ENCODE data around the gene ALPK1. TPM values are rescaled to one million over a fixed set of nuclear protein-coding genes. Genes with fewer than 3 reads are reported as not detected.

The ALPK1 gene
- total and polyA plus RNA-seq, 10 donors: 5.6 to 92.9 (median 51.0) TPM

GRCh38 chr4:112421911-112422310 lies 124.7 kb downstream of the ALPK1 start:
- no peak overlapping the region for H3K4me3 ChIP-seq
- no peak overlapping the region for H3K27ac ChIP-seq
- WGBS, 5 donors: 88 to 95% (median 92%) methylated on average over 7 of the region's 7 CpGs
- TF ChIP-seq POLR2A (IDR thresholded peaks at IDR 0.05) (no peak), POLR2AphosphoS5 (IDR thresholded peaks at IDR 0.05) (no peak), CTCF (IDR thresholded peaks at IDR 0.05 in 8 of 11, conservative IDR thresholded peaks at IDR 0.05 in 3 of 11) (no peak)
- no peaks in the 10 kb centered on the region for H3K4me1 ChIP-seq
- peaks cover 0 to 86% (median 16%) of the 10 kb centered on the region in 6 donors for H3K36me3 ChIP-seq
- DNase-seq: no peak
- no peaks in the 10 kb centered on the region for H3K9me3 ChIP-seq
- H3K27me3 ChIP-seq (replicated peaks in 1 of 7): no peaks in the 10 kb centered on the region
- intact Hi-C loops (cut with DNase I; ENCODE audit: low total_unique reads): no loop called here

DNA sequence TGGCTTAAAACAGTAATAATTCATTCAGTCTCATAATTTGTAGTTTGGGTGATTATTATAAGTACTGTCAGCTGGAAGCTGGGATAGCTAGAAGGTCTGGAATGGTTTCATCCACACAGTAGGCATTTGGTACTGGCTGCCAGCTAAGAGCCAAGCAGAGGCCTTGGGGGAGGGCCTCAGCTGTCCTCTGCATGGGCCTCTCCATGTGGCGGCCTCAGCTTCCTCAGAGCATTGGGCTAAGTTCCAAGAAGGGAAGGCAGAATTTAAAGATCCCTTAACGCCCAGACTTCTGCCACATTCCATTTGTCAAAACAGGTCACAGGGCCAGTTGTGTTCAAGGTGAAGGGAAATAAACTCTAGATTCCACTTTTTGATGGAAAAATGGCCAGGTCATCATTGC lies 125.5 kb downstream of the ALPK1 start:
- DNase-seq: no peak
- Histone ChIP-seq H3K4me3 (no peak overlapping the region), H3K27me3 (replicated peaks in 1 of 7) (no peaks in the 10 kb centered on the region), H3K9me3 (no peaks in the 10 kb centered on the region), H3K27ac (no peak overlapping the region), H3K36me3 (peaks cover 2 to 93% (median 20%) of the 10 kb centered on the region in 6 donors), H3K4me1 (no peaks in the 10 kb centered on the region)
- intact Hi-C loops (cut with DNase I; ENCODE audit: low total_unique reads): no loop called here
- TF ChIP-seq CTCF (IDR thresholded peaks at IDR 0.05 in 8 of 11, conservative IDR thresholded peaks at IDR 0.05 in 3 of 11) (no peak), POLR2AphosphoS5 (IDR thresholded peaks at IDR 0.05) (no peak), POLR2A (IDR thresholded peaks at IDR 0.05) (no peak)
- 47 to 75% (median 71%) methylated on average over 2 of the region's 2 CpGs for WGBS, 5 donors

- TF ChIP-seq CTCF (IDR thresholded peaks at IDR 0.05 in 8 of 11, conservative IDR thresholded peaks at IDR 0.05 in 3 of 11) (no peak), POLR2AphosphoS5 (IDR thresholded peaks at IDR 0.05) (no peak), POLR2A (IDR thresholded peaks at IDR 0.05) (no peak)
- H3K4me1 ChIP-seq: no peaks in the 10 kb centered on the region
- 83 to 100% (median 95%) methylated on average over 1 of the region's 1 CpG for WGBS, 5 donors
- no peaks in the 10 kb centered on the region for H3K27me3 ChIP-seq (replicated peaks in 1 of 7)
- H3K9me3 ChIP-seq: no peaks in the 10 kb centered on the region
- peaks cover 2 to 96% (median 27%) of the 10 kb centered on the region in 6 donors for H3K36me3 ChIP-seq
- H3K4me3 ChIP-seq: no peak overlapping the region
- intact Hi-C loops (cut with DNase I; ENCODE audit: low total_unique reads): no loop called here
- no peak overlapping the region for H3K27ac ChIP-seq
- no peak for DNase-seq
These were observed 126.4 kb downstream of the ALPK1 start for GRCh38 chr4:112423591-112423990.

DNA sequence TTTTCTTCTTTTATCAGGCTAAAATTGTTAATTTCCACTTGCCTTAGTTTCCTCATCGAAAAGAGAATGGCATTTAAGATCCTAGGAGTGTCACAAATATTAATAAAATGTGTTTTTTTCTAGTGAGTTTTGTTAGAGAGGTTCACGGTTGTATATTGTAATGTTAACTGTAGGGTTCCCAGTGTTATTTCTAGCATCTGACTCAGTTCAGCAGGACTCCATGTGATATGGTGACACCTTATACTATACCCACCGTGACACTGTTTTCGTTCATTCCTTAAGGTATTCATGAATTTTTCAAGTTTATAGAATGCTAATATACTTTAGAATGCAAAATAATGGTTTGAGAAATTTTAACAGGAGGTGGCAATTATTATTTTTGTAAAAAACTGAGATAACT lies 128.7 kb downstream of the ALPK1 start:
- no peak for TF ChIP-seq POLR2A (IDR thresholded peaks at IDR 0.05)
- TF ChIP-seq POLR2AphosphoS5 (IDR thresholded peaks at IDR 0.05): no peak
- no peak for TF ChIP-seq CTCF (IDR thresholded peaks at IDR 0.05 in 8 of 11, conservative IDR thresholded peaks at IDR 0.05 in 3 of 11)
- Histone ChIP-seq H3K36me3 (peaks cover 0 to 100% (median 39%) of the 10 kb centered on the region in 6 donors), H3K27me3 (replicated peaks in 1 of 7) (no peaks in the 10 kb centered on the region), H3K27ac (no peak overlapping the region), H3K9me3 (no peaks in the 10 kb centered on the region), H3K4me3 (no peak overlapping the region), H3K4me1 (no peaks in the 10 kb centered on the region)
- no peak for DNase-seq
- WGBS, 5 donors: 81 to 96% (median 93%) methylated on average over 4 of the region's 4 CpGs
- intact Hi-C loops (cut with DNase I; ENCODE audit: low total_unique reads): no loop called here

Data from spleen (tissue), 11 donors.